IPS-18a (cell line): ENCODE data around the gene PLEKHJ1.
A peak's percentile ranks its signal among the peaks of the same experiment; 100 is the strongest.

Source experiments
- H3K27ac ChIP-seq: one replicate; pipeline ENCODE4 v1.5.1; 2013; ENCODE audit warnings: low read length
- H3K27me3 ChIP-seq: one replicate; pipeline ENCODE4 v1.6.1; 2013; ENCODE audit warnings: mild to moderate bottlenecking, low read length; ENCODE audit not compliant: control insufficient read depth, insufficient read depth
- H3K36me3 ChIP-seq: one replicate; pipeline ENCODE4 v1.6.1; 2013; ENCODE audit warnings: low read depth, low read length; ENCODE audit not compliant: control insufficient read depth
- H3K4me1 ChIP-seq: one replicate; pipeline ENCODE4 v1.6.1; 2013; ENCODE audit warnings: low read depth, low read length; ENCODE audit not compliant: control insufficient read depth
- H3K4me3 ChIP-seq: one replicate; pipeline ENCODE4 v1.5.1; 2013; ENCODE audit warnings: low read length
- H3K9ac ChIP-seq: one replicate; pipeline ENCODE4 v1.6.1; 2013; ENCODE audit warnings: mild to moderate bottlenecking, low read length, moderate library complexity
- H3K9me3 ChIP-seq: one replicate; pipeline ENCODE4 v1.6.1; 2013; ENCODE audit warnings: low read depth, low read length; ENCODE audit not compliant: control insufficient read depth

Gene PLEKHJ1

DNA sequence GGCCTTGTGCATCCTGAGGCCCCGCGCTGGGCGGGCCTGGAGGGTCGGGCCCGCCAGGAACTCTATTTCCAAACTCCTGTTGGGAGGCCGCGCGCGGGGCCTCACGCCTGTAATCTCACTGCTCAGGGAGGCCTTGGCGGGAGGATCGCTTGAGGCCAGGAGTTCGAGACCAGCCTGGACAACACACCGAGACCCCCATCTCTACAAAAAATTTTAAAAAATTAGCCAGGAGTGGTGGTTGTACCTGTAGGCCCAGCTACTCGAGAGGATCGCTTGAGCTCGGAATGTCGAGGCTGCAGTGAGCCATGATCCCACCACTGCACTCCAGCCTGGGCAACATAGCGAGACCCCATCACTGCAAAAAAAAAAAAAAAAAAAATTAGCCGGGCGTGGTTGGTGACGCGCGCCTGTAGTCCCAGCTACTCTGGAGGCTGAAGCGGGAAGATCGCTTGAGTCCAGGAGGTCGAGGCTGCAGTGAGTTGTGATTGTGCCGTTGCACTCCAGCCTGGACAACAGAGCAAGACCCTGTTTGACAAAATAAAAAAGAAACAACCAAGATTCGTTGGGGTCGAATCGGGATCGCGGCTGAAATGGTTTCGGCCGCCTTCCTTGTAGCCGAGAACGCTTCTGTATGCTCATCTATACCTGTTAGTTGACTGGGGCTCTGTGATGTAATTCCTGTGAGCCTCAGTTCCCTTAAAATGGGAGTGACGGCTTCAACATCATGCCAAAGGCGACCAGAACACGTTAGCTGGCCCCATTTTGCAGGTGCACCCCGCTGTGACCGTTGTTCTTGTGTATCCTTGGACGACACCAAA, 1.1 kb upstream of the PLEKHJ1 start:
- Histone ChIP-seq H3K4me1 (peaks cover 23% of the 10 kb centered on the region), H3K9ac (peak overlapping the region; percentile 91), H3K27ac (peak overlapping the region; percentile 76), H3K27me3 (no peaks in the 10 kb centered on the region), H3K36me3 (peaks cover 16% of the 10 kb centered on the region), H3K9me3 (no peaks in the 10 kb centered on the region), H3K4me3 (peak overlapping the region; percentile 90)

DNA sequence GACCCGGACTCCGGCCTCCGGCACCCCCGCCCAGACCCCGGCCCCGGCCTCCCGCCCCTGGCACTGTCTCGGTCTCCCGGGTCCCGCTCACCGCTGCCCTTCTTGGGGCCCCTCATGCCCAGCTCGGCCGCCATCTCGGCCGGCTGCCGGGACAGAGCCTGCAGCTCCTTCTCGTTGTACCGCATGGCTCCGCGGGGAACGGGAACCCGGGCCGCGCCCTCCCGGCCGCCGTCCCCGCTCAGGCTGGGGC, 140 bp downstream of the PLEKHJ1 start:
- Histone ChIP-seq H3K9me3 (no peaks in the 10 kb centered on the region), H3K27ac (no peak overlapping the region), H3K4me1 (peaks cover 23% of the 10 kb centered on the region), H3K4me3 (peak overlapping the region; percentile 90), H3K9ac (peak overlapping the region; percentile 91), H3K36me3 (peaks cover 16% of the 10 kb centered on the region), H3K27me3 (no peaks in the 10 kb centered on the region)

DNA sequence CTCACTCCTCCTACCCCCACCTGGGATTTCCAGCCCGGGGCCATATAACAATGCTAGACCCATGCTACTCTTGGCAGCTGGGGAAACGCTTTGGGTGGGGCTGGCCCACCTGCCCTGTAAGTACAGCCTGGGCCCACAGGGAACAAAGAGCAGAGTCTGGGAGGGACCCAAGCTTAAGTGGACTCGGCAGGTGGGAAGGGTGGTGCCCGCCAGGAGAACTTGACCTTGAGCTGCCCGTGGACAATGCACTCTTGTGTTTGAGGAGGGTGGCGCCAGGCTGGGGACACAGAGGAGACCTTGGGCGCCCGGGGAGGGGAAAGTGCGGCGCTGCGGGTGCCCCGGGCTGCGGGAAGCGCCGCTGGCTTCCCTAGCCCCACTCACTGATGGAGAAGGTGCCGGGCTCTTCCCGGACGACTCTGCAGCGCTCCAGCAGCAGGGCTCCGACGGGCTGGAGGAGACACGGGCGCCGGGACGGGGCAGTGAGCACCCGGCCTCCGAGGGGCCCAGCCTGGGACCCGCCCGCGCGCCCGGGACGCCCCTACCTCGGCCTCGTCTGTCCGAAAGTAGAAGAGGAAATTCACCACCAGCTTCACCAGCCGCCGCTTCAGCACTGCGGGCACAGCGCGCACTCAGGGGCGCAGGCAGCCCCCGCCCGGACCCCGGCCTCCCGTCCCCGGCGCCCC, 607 bp downstream of the PLEKHJ1 start:
- H3K4me3 ChIP-seq: peak overlapping the region; percentile 90
- peaks cover 16% of the 10 kb centered on the region for H3K36me3 ChIP-seq
- peak overlapping the region; percentile 24 for H3K27ac ChIP-seq
- peak overlapping the region; percentile 91 for H3K9ac ChIP-seq
- no peaks in the 10 kb centered on the region for H3K27me3 ChIP-seq
- H3K4me1 ChIP-seq: peaks cover 23% of the 10 kb centered on the region
- H3K9me3 ChIP-seq: no peaks in the 10 kb centered on the region

DNA sequence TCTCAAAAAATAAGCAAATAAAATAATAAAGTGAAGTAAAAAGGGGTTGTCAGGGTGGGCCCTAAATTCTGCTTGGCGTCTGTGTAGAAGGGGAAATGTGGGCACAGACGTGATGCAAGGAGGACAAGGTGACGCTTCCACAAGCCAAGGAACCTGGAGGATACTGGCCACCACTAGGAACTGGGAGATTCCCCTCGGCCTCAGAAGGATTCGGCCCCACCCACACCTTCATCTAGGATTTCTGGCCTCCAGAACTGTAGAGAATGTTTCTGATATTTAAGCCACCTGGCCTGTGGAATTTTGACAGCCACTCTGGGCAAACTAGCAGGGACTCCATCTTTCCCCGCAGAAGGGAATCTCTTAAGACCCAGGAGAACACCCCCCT, 1.1 kb downstream of the PLEKHJ1 start:
- Histone ChIP-seq H3K9ac (peak overlapping the region; percentile 91), H3K4me3 (peak overlapping the region; percentile 90), H3K36me3 (peaks cover 20% of the 10 kb centered on the region), H3K4me1 (peaks cover 23% of the 10 kb centered on the region), H3K9me3 (no peaks in the 10 kb centered on the region), H3K27ac (peak overlapping the region; percentile 24), H3K27me3 (no peaks in the 10 kb centered on the region)

DNA sequence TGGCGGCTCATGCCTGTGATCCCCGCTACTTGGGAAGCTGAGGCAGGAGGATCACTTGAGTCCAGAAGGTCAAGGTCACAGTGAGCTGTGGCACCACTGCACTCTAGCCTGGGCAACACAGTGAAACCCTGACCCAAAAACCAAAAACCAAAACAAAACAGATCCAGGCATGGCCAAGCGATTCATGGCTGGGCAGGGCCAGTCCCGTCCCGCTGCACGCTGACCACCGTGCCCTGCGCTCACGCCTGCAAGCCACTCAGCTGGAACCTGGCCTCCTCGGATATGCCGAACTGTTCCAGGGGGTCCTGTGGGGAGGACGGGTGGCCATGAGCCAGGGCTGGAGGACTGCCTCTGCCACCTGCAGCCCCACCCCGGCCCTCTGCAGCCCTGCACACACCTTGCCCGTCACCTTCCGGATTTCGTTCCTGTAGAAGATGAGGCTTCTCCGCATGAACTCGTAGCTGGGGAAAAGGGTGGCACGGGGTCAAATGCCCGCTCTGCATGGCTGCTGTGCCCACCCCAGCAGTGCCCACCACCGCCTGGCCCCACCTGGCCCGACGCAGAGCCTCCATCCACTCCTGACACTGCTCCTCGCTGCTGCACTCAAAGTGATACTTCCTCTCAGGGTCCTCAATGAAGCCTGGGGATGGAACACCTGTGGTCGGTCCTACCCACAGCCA, 2.4 kb downstream of the PLEKHJ1 start:
- Histone ChIP-seq H3K27ac (no peak overlapping the region), H3K9me3 (no peaks in the 10 kb centered on the region), H3K4me3 (no peak overlapping the region), H3K36me3 (peaks cover 24% of the 10 kb centered on the region), H3K9ac (no peak overlapping the region), H3K4me1 (peaks cover 15% of the 10 kb centered on the region), H3K27me3 (no peaks in the 10 kb centered on the region)

DNA sequence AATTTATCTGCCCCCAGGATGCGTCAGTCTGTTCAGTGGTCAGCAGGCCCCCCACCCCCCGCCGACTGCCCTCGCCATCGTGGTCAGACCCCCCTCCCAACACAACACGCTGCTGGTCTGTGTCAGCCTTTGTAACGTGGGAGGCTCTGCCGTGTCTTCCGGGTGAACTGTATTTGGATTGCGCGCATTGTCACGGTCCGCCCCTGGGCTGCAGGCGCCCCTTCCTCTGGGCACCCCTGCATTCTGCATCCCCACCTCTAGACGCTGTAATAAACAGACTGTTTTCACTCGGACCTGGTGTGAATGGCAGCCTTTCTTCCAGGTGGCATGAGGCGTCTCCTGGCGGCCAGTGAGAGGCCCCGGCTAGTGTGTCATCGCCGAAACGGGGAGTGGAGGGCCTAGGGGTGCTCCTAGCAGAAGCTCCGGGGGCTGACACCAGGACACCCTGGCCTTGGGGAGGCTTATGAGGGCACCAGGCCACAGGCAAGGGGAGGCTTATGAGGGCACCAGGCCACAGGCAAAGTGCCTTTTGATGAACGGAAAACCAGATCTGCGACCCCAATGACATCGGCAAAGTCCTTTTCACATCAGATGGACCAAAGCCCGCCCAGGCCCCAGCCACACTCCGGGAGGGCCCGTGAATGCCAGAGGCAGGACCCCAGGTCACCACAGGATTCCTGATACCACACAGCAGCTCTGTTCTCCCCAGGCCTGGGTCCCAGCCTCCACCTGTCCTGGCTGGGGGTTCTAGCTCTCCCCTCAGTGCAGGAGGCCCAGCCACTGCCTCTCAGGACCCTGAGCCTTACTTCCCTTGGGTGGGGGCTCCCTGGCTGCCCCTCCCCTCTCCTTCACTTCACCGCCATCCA, 3.6 kb downstream of the PLEKHJ1 start:
- Histone ChIP-seq H3K27me3 (no peaks in the 10 kb centered on the region), H3K9me3 (no peaks in the 10 kb centered on the region), H3K9ac (no peak overlapping the region), H3K27ac (no peak overlapping the region), H3K4me1 (peaks cover 2% of the 10 kb centered on the region), H3K4me3 (no peak overlapping the region), H3K36me3 (peaks cover 28% of the 10 kb centered on the region)

DNA sequence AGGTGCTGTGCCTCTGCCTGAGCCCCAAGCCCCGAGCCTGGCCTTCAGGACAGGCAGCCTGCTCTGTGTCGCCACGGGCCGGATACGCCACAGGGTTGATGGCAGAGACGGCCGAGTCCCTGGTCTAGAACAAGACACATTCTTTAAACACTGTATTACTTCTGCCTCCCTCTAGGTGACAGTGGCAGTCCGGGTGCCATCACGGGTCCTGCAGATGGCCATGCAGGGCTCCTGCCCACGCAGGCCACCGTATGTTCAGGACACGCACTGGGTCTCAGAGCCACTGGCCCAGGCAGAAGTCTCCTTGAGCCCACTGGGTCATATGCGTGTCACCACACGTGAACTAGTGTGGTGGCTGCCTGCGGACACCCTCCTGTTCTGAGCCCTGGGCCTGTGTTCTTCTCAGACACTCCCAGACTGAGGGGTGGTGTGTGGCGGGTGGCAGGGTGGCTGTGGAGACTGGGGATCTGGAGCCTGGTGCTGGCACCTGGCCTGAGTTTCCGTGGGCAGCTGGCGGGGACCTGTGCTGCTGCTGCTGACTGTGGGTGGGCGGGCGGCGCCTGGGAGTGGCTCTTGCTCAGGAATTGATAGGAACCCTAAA, 4.4 kb downstream of the PLEKHJ1 start:
- Histone ChIP-seq H3K36me3 (peaks cover 28% of the 10 kb centered on the region), H3K27ac (no peak overlapping the region), H3K9me3 (no peaks in the 10 kb centered on the region), H3K4me1 (no peaks in the 10 kb centered on the region), H3K4me3 (no peak overlapping the region), H3K9ac (no peak overlapping the region), H3K27me3 (no peaks in the 10 kb centered on the region)

DNA sequence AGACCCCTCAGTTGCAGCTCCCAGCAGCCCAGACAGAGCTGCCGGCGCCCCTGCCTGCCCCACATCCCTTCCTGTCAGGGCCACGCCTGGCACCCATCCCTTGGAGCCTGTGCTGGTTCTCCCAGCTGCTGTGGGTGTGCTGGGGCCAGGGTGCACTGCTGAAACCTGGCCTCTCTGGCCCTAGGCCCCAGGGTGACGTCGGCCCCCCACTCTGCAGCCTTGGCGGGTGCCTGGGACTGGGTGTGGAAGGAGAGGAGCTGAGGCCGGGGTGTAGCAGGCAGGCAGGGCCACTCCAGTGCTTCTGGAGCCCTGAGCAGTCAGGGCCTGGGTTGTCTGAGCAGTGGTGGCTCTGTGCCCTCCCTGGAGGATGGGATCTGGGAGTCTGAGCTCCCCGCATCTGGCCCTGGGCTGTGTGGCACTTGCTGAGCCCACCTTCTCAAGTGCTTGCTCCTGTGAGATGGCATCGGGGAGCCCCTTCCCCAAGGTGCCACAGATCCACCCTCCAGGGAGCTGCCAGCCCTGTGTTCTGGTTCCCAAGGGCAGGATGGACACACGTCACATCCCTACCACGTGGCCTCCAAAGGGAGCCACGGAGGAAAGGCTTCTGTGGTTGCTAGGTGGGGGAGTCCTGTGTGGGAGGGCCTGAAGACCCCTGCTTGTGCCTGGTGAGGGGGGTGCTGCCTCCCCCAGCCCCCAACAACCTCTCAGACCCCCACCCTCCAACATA, 5.2 kb downstream of the PLEKHJ1 start:
- H3K4me3 ChIP-seq: no peak overlapping the region
- no peak overlapping the region for H3K27ac ChIP-seq
- H3K27me3 ChIP-seq: no peaks in the 10 kb centered on the region
- H3K9me3 ChIP-seq: no peaks in the 10 kb centered on the region
- no peak overlapping the region for H3K9ac ChIP-seq
- no peaks in the 10 kb centered on the region for H3K4me1 ChIP-seq
- peaks cover 30% of the 10 kb centered on the region for H3K36me3 ChIP-seq

DNA sequence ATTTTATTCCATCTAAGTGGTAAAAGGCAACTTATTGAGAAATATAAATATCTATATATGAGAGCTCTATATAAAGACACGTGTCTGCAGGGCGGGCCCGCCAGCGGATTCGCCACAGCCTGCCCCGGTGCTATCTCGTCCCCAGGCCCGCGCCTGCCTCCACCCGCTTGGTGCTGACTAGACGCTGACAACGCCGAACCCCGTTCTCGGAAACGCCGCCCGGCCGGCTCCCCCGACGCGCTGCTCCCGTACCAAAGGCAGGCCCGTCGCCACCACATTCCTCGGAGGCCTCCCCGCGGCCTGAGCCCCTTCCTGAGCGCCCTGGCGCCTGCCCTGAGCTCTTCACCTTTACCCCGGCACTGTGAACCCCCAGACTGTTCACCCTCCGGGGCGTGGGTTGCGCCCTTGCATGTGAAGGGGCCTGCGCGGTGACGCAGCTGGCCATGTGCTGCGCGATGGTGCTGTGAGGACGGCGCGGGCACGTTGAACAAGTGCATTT, 6.0 kb downstream of the PLEKHJ1 start:
- Histone ChIP-seq H3K27ac (no peak overlapping the region), H3K27me3 (no peaks in the 10 kb centered on the region), H3K36me3 (peaks cover 34% of the 10 kb centered on the region), H3K4me1 (no peaks in the 10 kb centered on the region), H3K9ac (no peak overlapping the region), H3K9me3 (no peaks in the 10 kb centered on the region), H3K4me3 (no peak overlapping the region)

DNA sequence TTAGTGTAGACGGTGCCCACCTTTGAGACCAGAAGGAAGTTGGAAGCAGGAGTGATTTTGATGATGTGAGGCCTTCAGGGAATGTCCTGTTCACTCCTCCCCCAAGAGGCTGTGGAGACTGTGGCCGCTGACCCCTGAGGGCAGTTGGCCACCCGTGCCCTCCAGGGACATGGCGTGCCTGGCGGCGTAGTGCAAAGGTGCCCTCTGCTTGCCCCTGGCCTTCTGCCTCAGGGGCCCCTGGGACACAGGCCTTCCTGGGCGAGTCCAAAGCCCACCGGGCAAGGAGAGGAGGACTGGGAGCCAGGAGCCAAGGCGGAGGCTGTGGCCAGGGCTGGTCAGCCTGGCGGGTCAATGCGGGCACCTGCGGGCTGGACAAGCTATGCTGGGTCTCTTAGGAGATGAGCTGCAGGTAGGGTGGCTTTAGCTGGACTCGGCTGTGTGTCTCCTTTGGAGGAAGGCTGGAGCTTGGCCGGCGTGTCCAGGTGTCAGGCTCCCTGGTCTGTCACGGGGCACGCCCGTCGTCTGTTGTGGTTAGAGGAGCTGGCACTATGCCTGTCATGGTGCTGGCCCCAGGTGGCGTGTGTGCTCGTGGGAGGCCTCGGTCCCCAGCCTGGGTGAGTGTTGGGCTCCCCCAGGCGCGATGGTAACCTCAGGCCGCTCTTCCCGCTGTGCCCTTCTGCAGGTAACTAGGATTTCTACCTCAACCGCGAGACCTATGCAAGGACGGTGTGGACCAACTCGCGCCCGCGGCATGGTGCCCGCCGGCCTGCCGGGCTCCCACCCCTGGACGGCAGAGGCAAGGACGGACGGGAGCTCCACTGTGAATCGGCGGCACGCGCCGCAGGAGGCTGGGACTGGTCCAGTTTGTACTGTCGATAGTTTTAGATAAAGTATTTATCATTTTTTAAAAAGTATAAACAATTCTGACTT, 6.8 kb downstream of the PLEKHJ1 start:
- H3K4me1 ChIP-seq: no peaks in the 10 kb centered on the region
- no peak overlapping the region for H3K4me3 ChIP-seq
- H3K36me3 ChIP-seq: peaks cover 34% of the 10 kb centered on the region
- no peak overlapping the region for H3K9ac ChIP-seq
- no peak overlapping the region for H3K27ac ChIP-seq
- no peaks in the 10 kb centered on the region for H3K9me3 ChIP-seq
- no peaks in the 10 kb centered on the region for H3K27me3 ChIP-seq
